Osteoblast (primary cell): ENCODE data around the gene PTCHD4. TPM values are rescaled to one million over a fixed set of nuclear protein-coding genes. Genes with fewer than 3 reads are reported as not detected.

ENCODE experiments used
- DNase-seq: peaks from one replicate; pipeline ENCODE4 v3.0.0; 2011; ENCODE audit warnings: low spot score, mixed read lengths; ENCODE audit not compliant: insufficient read length; ENCODE audit errors: missing footprints
- H2AFZ ChIP-seq: 2 replicates; pipeline ENCODE4 v1.6.0; 2011; ENCODE audit warnings: mild to moderate bottlenecking, low read length
- H3K27ac ChIP-seq: 2 replicates; pipeline ENCODE4 v1.5.1; 2011; ENCODE audit warnings: mild to moderate bottlenecking, low read depth, low read length, moderate library complexity
- H3K27me3 ChIP-seq: 2 replicates; pipeline ENCODE4 v1.6.0; 2012; ENCODE audit warnings: mild to moderate bottlenecking, control low read depth, inconsistent platforms, low read length, moderate library complexity; ENCODE audit not compliant: insufficient read depth
- H3K36me3 ChIP-seq: 2 replicates; pipeline ENCODE4 v1.5.1; 2011; ENCODE audit warnings: mild to moderate bottlenecking, low read length, control low read depth, moderate library complexity; ENCODE audit not compliant: insufficient read depth
- H3K4me1 ChIP-seq: 2 replicates; pipeline ENCODE4 v1.5.1; 2011; ENCODE audit warnings: mild to moderate bottlenecking, low read length, control low read depth, moderate library complexity; ENCODE audit not compliant: insufficient read depth
- H3K4me2 ChIP-seq: 2 replicates; pipeline ENCODE4 v1.6.0; 2011; ENCODE audit warnings: mild to moderate bottlenecking, low read length; ENCODE audit not compliant: insufficient read depth
- H3K4me3 ChIP-seq: fragments of 200-600 bp; sonication (generic); 3 replicates; pipeline ENCODE4 v1.5.1; 2012; ENCODE audit warnings: mild to moderate bottlenecking, low read length, inconsistent platforms; ENCODE audit not compliant: insufficient read depth
- H3K79me2 ChIP-seq: 2 replicates; pipeline ENCODE4 v1.6.0; 2012; ENCODE audit warnings: mild to moderate bottlenecking, low read length, control low read depth, inconsistent platforms; ENCODE audit not compliant: insufficient read depth
- H3K9me3 ChIP-seq: 2 replicates; pipeline ENCODE4 v1.5.1; 2011; ENCODE audit warnings: low read depth, low read length, control low read depth
- H4K20me1 ChIP-seq: 2 replicates; pipeline ENCODE4 v1.6.0; 2012; ENCODE audit warnings: mild to moderate bottlenecking, low read length, control low read depth; ENCODE audit not compliant: insufficient read depth
- CTCF ChIP-seq: IDR thresholded peaks from 2 replicates; pipeline ENCODE4 v1.5.1; 2011; ENCODE audit warnings: mild to moderate bottlenecking, low read depth, low read length, moderate library complexity; ENCODE audit errors: extremely low read depth
- total RNA-seq: library from RNA; depleted of rRNA; stranded (reverse); fragments of >200 nt; gene quantifications from 2 replicates; pipeline ENCODE4 v1.2.3, GENCODE V29; 2012

The PTCHD4 gene
- total RNA-seq, result 6.5 and 9.7 TPM in 2 replicates

GRCh38 chr6:48111143-48111506 is at the start of gene PTCHD4:
Gene PTCHD4, minus strand, starts transcription at chr6:48111197. Its CDS starts 42,240 bp downstream, at chr6:48068957.
- peaks cover 21% of the 10 kb centered on the region for H3K79me2 ChIP-seq
- no peaks in the 10 kb centered on the region for H3K27me3 ChIP-seq
- DNase-seq, result peak; percentile 55
- no peak for TF ChIP-seq CTCF
- H3K4me1 ChIP-seq, result no peaks in the 10 kb centered on the region
- peak within 1 kb of the TSS; percentile 72 for H3K4me2 ChIP-seq
- H3K36me3 ChIP-seq, result no peaks in the 10 kb centered on the region
- peak within 1 kb of the TSS; percentile 62 for H3K27ac ChIP-seq
- no peaks in the 10 kb centered on the region for H4K20me1 ChIP-seq
- H3K4me3 ChIP-seq, result peak within 1 kb of the TSS; percentile 69
- peak within 1 kb of the TSS; percentile 73 for H2AFZ ChIP-seq
- no peaks in the 10 kb centered on the region for H3K9me3 ChIP-seq

GRCh38 chr6:48151142-48151541 is 40.1 kb upstream of the PTCHD4 start:
- DNase-seq, result peak; percentile 1
- no peak overlapping the region for H2AFZ ChIP-seq
- no peak overlapping the region for H3K4me3 ChIP-seq

GRCh38 chr6:48150701-48151100 is 39.7 kb upstream of the PTCHD4 start:
- no peak for TF ChIP-seq CTCF
- DNase-seq, result no peak
- H3K4me3 ChIP-seq, result no peak overlapping the region
- H4K20me1 ChIP-seq, result no peaks in the 10 kb centered on the region
- H3K9me3 ChIP-seq, result no peaks in the 10 kb centered on the region
- H3K27me3 ChIP-seq, result no peaks in the 10 kb centered on the region
- H3K27ac ChIP-seq, result no peak overlapping the region
- no peaks in the 10 kb centered on the region for H3K79me2 ChIP-seq
- no peak overlapping the region for H2AFZ ChIP-seq
- H3K4me1 ChIP-seq, result no peaks in the 10 kb centered on the region
- no peaks in the 10 kb centered on the region for H3K36me3 ChIP-seq
- no peak overlapping the region for H3K4me2 ChIP-seq

More at GRCh38 chr6:48151142-48151541, 40.1 kb upstream of the PTCHD4 start:
- Histone ChIP-seq H3K27ac (no peak overlapping the region), H3K9me3 (no peaks in the 10 kb centered on the region), H3K79me2 (no peaks in the 10 kb centered on the region), H4K20me1 (no peaks in the 10 kb centered on the region), H3K36me3 (no peaks in the 10 kb centered on the region), H3K4me2 (no peak overlapping the region), H3K27me3 (no peaks in the 10 kb centered on the region), H3K4me1 (no peaks in the 10 kb centered on the region)
- no peak for TF ChIP-seq CTCF

GRCh38 chr6:48147051-48147450 is 36.1 kb upstream of the PTCHD4 start:
- H3K9me3 ChIP-seq, result no peaks in the 10 kb centered on the region
- no peak overlapping the region for H3K4me3 ChIP-seq
- no peaks in the 10 kb centered on the region for H3K4me1 ChIP-seq
- no peak for DNase-seq
- no peaks in the 10 kb centered on the region for H3K79me2 ChIP-seq
- no peaks in the 10 kb centered on the region for H3K36me3 ChIP-seq
- H3K27ac ChIP-seq, result no peak overlapping the region
- TF ChIP-seq CTCF, result no peak
- no peaks in the 10 kb centered on the region for H3K27me3 ChIP-seq
- no peak overlapping the region for H3K4me2 ChIP-seq
- no peak overlapping the region for H2AFZ ChIP-seq
- no peaks in the 10 kb centered on the region for H4K20me1 ChIP-seq
